Testis (tissue), 2 donors: ENCODE results near the gene LCOR.

Experiments
- CTCF ChIP-seq, 3 experiments: fragments of 450-650 bp in 2 of 3; fragments of 200-600 bp in 1 of 3; sonication (generic) in 1 of 3; IDR thresholded peaks; one replicate each; pipeline ENCODE4 v1.5.1; 2016 to 2019; ENCODE audit warnings: antibody characterized with exemption in 3 of 3, mild to moderate bottlenecking in 2 of 3, moderate library complexity in 1 of 3
- POLR2A ChIP-seq: fragments of 450-650 bp; IDR thresholded peaks from one replicate; pipeline ENCODE4 v1.6.1; 2017; ENCODE audit warnings: antibody characterized with exemption, mild to moderate bottlenecking, moderate library complexity

- no peak for TF ChIP-seq CTCF (IDR thresholded peaks at IDR 0.05)
- TF ChIP-seq POLR2A, result no peak
These were observed 155.7 kb downstream of the LCOR start for GRCh38 chr10:96987842-96988175.
